HG03060 (cell line): ENCODE results near the gene RASSF8.

Source experiments
- ATAC-seq: cut with Tn5 transposase; IDR thresholded peaks from one replicate; pipeline ENCODE4 v1.9.1; 2021; ENCODE audit warnings: low read depth, moderate number of reproducible peaks; ENCODE audit not compliant: unreplicated experiment

RASSF8 gene

GRCh38 chr12:26100666-26101349 lies 142.3 kb downstream of the RASSF8 start:
- ATAC-seq = no peak

GRCh38 chr12:26101350-26101734 lies 142.9 kb downstream of the RASSF8 start:
- no peak for ATAC-seq

GRCh38 chr12:26101763-26102162 lies 143.3 kb downstream of the RASSF8 start:
- no peak for ATAC-seq

- no peak for ATAC-seq
Measured at GRCh38 chr12:26102953-26103352, 144.5 kb downstream of the RASSF8 start.

- ATAC-seq = no peak
Measured at GRCh38 chr12:26106347-26106746, 147.9 kb downstream of the RASSF8 start.

- no peak for ATAC-seq
Measured at GRCh38 chr12:26108915-26109314, 150.4 kb downstream of the RASSF8 start.

- no peak for ATAC-seq
Measured at GRCh38 chr12:26109343-26109881, 150.9 kb downstream of the RASSF8 start.

GRCh38 chr12:26112232-26112631 lies 153.8 kb downstream of the RASSF8 start:
- no peak for ATAC-seq

GRCh38 chr12:26112703-26113147 lies 154.2 kb downstream of the RASSF8 start:
- ATAC-seq = no peak

GRCh38 chr12:26113181-26113654 lies 154.7 kb downstream of the RASSF8 start:
- no peak for ATAC-seq

GRCh38 chr12:26113853-26114719 lies 155.6 kb downstream of the RASSF8 start:
- no peak for ATAC-seq

GRCh38 chr12:26114720-26115401 lies 156.4 kb downstream of the RASSF8 start:
- ATAC-seq = no peak

- ATAC-seq = no peak
Measured at GRCh38 chr12:26116829-26117715, 158.6 kb downstream of the RASSF8 start.

- ATAC-seq = no peak
Measured at GRCh38 chr12:26118308-26118707, 159.8 kb downstream of the RASSF8 start.

GRCh38 chr12:26119391-26119989 lies 161.0 kb downstream of the RASSF8 start:
- no peak for ATAC-seq

GRCh38 chr12:26120561-26121274 lies 162.2 kb downstream of the RASSF8 start:
- no peak for ATAC-seq

- no peak for ATAC-seq
Measured at GRCh38 chr12:26121323-26122060, 163.0 kb downstream of the RASSF8 start.

- no peak for ATAC-seq
Measured at GRCh38 chr12:26122061-26122680, 163.7 kb downstream of the RASSF8 start.
